Stomach (tissue), 4 donors: Measurements from ENCODE around the gene SORCS2.

Source experiments
- POLR2A ChIP-seq, 4 donors: fragments of 450-650 bp; IDR thresholded peaks; one replicate each; pipeline ENCODE4 v1.6.1; 2016; ENCODE audit warnings: antibody characterized with exemption in 4 of 4, control low read depth in 2 of 4, mild to moderate bottlenecking in 1 of 4, moderate library complexity in 1 of 4
- POLR2AphosphoS5 ChIP-seq, 3 donors: sonication (generic); formaldehyde crosslinking; IDR thresholded peaks; one replicate each; pipeline ENCODE4 v1.6.1; 2016; ENCODE audit warnings: antibody characterized with exemption in 3 of 3
- TF ChIP-seq, protein P1 (sequence below), 7 experiments: fragments of 450-650 bp in 4 of 7; fragments of 200-600 bp in 3 of 7; sonication (generic) in 3 of 7; IDR thresholded peaks; one replicate each; pipeline ENCODE4 v1.5.1; 2016 to 2019; ENCODE audit warnings: antibody characterized with exemption in 7 of 7, control low read depth in 2 of 7, mild to moderate bottlenecking in 1 of 7

DNA sequence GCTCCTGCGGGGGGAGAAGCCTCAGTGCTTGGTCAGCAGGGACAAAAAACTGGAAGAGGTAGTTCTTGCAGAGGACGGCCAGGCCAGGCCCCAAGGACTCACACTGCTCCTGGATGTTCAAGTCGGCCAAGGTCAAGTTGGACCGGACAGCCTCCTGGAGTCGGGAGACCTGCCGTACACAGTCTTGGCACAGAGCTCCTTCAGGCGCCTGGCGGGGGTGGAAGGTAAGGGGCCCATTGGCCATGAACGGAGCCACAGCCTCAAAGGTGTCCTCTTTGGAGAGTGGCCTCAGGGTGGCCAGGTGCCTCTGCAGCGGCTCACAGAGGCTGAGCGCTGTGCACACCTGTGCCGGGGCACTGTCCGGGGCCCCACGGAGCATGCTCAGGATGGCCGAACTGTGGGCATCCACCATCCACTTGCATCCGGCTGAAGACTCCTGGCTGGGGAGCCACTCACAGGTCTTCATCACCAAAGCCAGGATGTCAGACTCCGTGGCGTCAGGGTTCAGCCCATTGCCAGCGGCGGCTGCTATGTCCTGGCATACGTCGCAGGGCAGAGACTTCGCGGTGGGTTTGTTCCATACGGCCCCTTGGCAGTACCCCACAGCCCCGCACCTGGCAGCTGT lies 241.9 kb downstream of the SORCS2 start:
- no peak for TF ChIP-seq POLR2A (IDR thresholded peaks at IDR 0.05)
- TF ChIP-seq, protein P1, sequence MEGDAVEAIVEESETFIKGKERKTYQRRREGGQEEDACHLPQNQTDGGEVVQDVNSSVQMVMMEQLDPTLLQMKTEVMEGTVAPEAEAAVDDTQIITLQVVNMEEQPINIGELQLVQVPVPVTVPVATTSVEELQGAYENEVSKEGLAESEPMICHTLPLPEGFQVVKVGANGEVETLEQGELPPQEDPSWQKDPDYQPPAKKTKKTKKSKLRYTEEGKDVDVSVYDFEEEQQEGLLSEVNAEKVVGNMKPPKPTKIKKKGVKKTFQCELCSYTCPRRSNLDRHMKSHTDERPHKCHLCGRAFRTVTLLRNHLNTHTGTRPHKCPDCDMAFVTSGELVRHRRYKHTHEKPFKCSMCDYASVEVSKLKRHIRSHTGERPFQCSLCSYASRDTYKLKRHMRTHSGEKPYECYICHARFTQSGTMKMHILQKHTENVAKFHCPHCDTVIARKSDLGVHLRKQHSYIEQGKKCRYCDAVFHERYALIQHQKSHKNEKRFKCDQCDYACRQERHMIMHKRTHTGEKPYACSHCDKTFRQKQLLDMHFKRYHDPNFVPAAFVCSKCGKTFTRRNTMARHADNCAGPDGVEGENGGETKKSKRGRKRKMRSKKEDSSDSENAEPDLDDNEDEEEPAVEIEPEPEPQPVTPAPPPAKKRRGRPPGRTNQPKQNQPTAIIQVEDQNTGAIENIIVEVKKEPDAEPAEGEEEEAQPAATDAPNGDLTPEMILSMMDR (IDR thresholded peaks at IDR 0.05), result no peak
- TF ChIP-seq POLR2AphosphoS5 (IDR thresholded peaks at IDR 0.05), result no peak
